ENCODE data around the gene PREB. TPM values are rescaled to one million over a fixed set of nuclear protein-coding genes. Genes with fewer than 3 reads are reported as not detected.

The PREB gene
- total RNA-seq, 2 donors from 2014 or later = 50.5 to 53.5 TPM

GRCh38 chr2:27147935-27148334 is 13.5 kb upstream of the PREB start:
- Histone ChIP-seq H3K27me3 (ENCODE audit: control insufficient read depth, insufficient read depth, low read length, poor library complexity, severe bottlenecking) (peaks cover 6% of the 10 kb centered on the region), H3K4me1 (ENCODE audit: control insufficient read depth, insufficient read depth, low read length) (no peaks in the 10 kb centered on the region), H3K4me3 (ENCODE audit: low read length) (no peak overlapping the region), H3K27ac (ENCODE audit: low read depth, low read length) (no peak overlapping the region), H3K36me3 (ENCODE audit: control insufficient read depth, insufficient read depth, low read length) (no peaks in the 10 kb centered on the region), H3K9ac (ENCODE audit: extremely low read depth, low read length, poor library complexity, severe bottlenecking) (no peak overlapping the region), H3K9me3 (ENCODE audit: control insufficient read depth, low read length) (no peaks in the 10 kb centered on the region)
- no peak for DNase-seq
- H3K4me3 Mint-ChIP-seq = no peak overlapping the region
- peaks cover 11% of the 10 kb centered on the region for H3K27me3 Mint-ChIP-seq (ENCODE audit: insufficient read depth)
- no peaks in the 10 kb centered on the region for H3K36me3 Mint-ChIP-seq (ENCODE audit: low read depth)
- TF ChIP-seq CTCF (conservative IDR thresholded peaks at IDR 0.05) = no peak
- H3K9me3 Mint-ChIP-seq = no peaks in the 10 kb centered on the region
- 95% methylated on average over 8 of the region's 8 CpGs for whole genome bisulfite sequencing, 2 experiments (ENCODE audit: insufficient coverage in 1 of 2, insufficient read length in 1 of 2)
- no peak overlapping the region for H3K27ac Mint-ChIP-seq
- H3K4me1 Mint-ChIP-seq = no peaks in the 10 kb centered on the region

GRCh38 chr2:27145682-27146081 is 11.2 kb upstream of the PREB start:
- H3K9me3 ChIP-seq (ENCODE audit: control insufficient read depth, low read length) = no peaks in the 10 kb centered on the region
- H3K4me1 ChIP-seq (ENCODE audit: control insufficient read depth, insufficient read depth, low read length) = no peaks in the 10 kb centered on the region
- peaks cover 14% of the 10 kb centered on the region for H3K27me3 Mint-ChIP-seq (ENCODE audit: insufficient read depth)
- H3K36me3 Mint-ChIP-seq (ENCODE audit: low read depth) = no peaks in the 10 kb centered on the region
- H3K9ac ChIP-seq (ENCODE audit: extremely low read depth, low read length, poor library complexity, severe bottlenecking) = no peak overlapping the region
- H3K4me3 Mint-ChIP-seq = no peak overlapping the region
- no peak overlapping the region for H3K4me3 ChIP-seq (ENCODE audit: low read length)
- H3K27ac Mint-ChIP-seq = no peak overlapping the region
- H3K27ac ChIP-seq (ENCODE audit: low read depth, low read length) = no peak overlapping the region
- H3K36me3 ChIP-seq (ENCODE audit: control insufficient read depth, insufficient read depth, low read length) = no peaks in the 10 kb centered on the region
- no peaks in the 10 kb centered on the region for H3K9me3 Mint-ChIP-seq
- DNase-seq = no peak
- peaks cover 6% of the 10 kb centered on the region for H3K27me3 ChIP-seq (ENCODE audit: control insufficient read depth, insufficient read depth, low read length, poor library complexity, severe bottlenecking)
- WGBS, 2 experiments (ENCODE audit: insufficient coverage in 1 of 2, insufficient read length in 1 of 2) = 91 to 93% methylated on average over 2 of the region's 2 CpGs
- TF ChIP-seq CTCF (conservative IDR thresholded peaks at IDR 0.05) = no peak
- H3K4me1 Mint-ChIP-seq = no peaks in the 10 kb centered on the region

GRCh38 chr2:27143285-27143684 is 8.8 kb upstream of the PREB start:
- Mint-ChIP-seq H3K9me3 (no peaks in the 10 kb centered on the region), H3K4me1 (no peaks in the 10 kb centered on the region), H3K36me3 (ENCODE audit: low read depth) (no peaks in the 10 kb centered on the region), H3K27me3 (ENCODE audit: insufficient read depth) (peaks cover 23% of the 10 kb centered on the region), H3K27ac (no peak overlapping the region), H3K4me3 (no peak overlapping the region)
- H3K4me1 ChIP-seq (ENCODE audit: control insufficient read depth, insufficient read depth, low read length) = no peaks in the 10 kb centered on the region
- H3K4me3 ChIP-seq (ENCODE audit: low read length) = no peak overlapping the region
- H3K27ac ChIP-seq (ENCODE audit: low read depth, low read length) = no peak overlapping the region
- WGBS, 2 experiments (ENCODE audit: insufficient coverage in 1 of 2, insufficient read length in 1 of 2) = 86% methylated on average over 1 of the region's 1 CpG
- TF ChIP-seq CTCF (conservative IDR thresholded peaks at IDR 0.05) = no peak
- DNase-seq = no peak
- H3K36me3 ChIP-seq (ENCODE audit: control insufficient read depth, insufficient read depth, low read length) = no peaks in the 10 kb centered on the region
- no peak overlapping the region for H3K9ac ChIP-seq (ENCODE audit: extremely low read depth, low read length, poor library complexity, severe bottlenecking)
- peaks cover 6% of the 10 kb centered on the region for H3K27me3 ChIP-seq (ENCODE audit: control insufficient read depth, insufficient read depth, low read length, poor library complexity, severe bottlenecking)
- H3K9me3 ChIP-seq (ENCODE audit: control insufficient read depth, low read length) = no peaks in the 10 kb centered on the region
